Astrocyte of the hippocampus (primary cell): ENCODE results near the gene TAPT1.
"Not testable (repeated sequence)": the region's sequence is repeated elsewhere in the genome, so short reads cannot be mapped to it uniquely, and the experiment has no call there.

Source experiments
- DNase-seq: peaks from one replicate; pipeline ENCODE4 v3.0.0; 2011; ENCODE audit warnings: low read depth, low spot score

TAPT1 gene

GRCh38 chr4:16213121-16213520 lies 13.2 kb downstream of the TAPT1 start:
- DNase-seq = no peak

- DNase-seq = no peak
Measured at GRCh38 chr4:16212138-16212782, 14.0 kb downstream of the TAPT1 start.

- no peak for DNase-seq
Measured at GRCh38 chr4:16207409-16207808, 18.9 kb downstream of the TAPT1 start.

DNA sequence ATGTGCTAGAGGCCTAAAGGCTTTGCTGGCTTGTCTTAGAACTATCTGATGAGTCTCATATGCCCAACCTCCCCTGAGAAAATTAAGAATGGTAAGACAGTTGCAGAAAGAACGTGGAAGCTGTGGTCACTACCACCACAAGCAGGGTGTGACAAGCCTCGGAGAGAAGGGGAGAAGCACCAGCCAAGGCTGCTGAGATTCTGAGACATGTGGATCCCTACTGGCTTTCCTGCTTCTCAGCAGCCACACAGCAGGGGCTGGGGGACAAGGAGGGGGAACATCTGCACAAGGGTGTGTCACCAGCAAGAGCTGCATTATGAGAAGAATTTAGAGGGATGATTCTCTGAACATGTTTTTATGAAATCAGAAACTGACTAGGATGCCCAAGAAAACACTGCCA lies 19.4 kb downstream of the TAPT1 start:
- DNase-seq = no peak

GRCh38 chr4:16206301-16206700 lies 20.0 kb downstream of the TAPT1 start:
- DNase-seq = no peak

DNA sequence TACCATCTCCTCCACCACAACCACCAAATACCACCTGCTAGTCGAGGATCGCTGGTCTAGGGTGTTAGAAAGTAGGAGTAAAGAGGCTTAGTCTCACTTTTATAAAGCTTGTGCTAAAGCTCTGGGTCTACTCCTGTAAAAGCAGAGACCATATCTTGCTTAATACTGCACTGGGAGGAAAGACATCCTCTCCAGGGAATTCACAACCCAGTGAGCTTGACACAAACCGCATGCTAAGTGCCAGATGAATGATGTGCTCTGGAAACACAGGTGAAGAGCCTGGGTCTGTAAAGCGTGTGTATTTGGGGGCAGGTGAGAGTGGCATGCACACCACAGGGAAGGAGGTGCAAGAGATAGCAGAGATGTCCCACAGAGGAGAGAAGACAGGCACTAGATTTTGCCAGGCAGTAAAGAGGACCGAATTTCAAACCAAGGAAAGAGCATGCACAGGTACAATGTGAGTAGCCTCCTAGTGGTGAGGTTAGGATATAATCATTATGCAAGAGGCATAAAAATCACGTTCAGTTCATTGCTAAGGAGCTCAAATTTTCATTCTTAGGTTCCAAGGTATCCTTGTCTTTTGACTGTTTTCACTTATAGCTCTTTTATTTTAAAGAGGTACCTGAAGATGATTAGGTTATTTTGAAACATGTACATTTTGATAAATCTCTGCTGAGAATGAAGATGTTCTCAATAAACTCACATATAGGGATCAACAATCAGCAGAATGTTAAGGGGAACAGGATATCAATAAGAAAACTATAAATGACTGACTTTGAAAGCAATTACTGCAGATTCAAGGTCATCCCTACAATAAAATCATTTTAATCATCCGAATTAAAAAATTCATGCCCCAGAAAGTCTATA lies 20.7 kb downstream of the TAPT1 start:
- DNase-seq = peak; percentile 28

DNA sequence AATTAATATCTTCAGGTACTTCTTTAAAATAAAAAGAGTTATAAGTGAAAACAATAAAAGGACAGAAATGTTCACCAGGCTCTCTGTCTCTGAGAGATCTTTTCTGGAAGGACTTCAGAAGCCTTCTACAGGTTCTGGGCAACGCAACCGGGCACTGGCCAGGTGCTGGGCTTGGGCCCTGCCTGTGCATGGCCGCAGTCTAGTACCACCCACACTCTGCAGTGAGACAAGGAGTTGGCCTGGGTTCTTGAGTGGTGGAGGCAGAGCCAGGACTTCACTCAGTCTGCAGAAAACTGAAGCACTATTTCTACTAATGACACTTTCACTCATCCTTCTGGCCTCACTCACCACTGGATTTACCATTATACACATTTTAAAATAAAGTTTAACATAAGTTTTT lies 21.8 kb downstream of the TAPT1 start:
- no peak for DNase-seq

DNA sequence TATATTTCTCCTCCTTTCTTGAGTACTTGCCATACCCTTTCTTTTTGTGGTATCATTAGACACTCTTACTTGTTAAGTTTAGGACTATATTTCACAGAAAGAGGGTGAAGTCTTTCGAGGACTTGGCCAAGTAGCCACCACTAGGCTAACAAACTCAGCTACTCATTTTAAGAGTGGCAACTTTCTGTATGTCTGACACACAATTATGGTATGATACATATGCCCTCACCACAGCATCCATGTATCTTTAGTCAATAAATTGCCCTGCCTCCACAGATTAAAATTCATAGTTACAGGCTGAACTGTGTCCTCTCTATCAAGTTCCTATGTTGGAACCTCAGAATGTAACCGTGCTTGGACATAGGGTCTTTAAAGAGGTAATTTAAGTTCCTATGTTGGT lies 23.2 kb downstream of the TAPT1 start:
- no peak for DNase-seq

- DNase-seq = peak; percentile 10
Measured at GRCh38 chr4:16202598-16202997, 23.7 kb downstream of the TAPT1 start.

- DNase-seq = peak; percentile 35
Measured at GRCh38 chr4:16199093-16199492, 27.2 kb downstream of the TAPT1 start.

- DNase-seq = no peak
Measured at GRCh38 chr4:16197876-16198665, 28.2 kb downstream of the TAPT1 start.

- peak; percentile 86 for DNase-seq
Measured at GRCh38 chr4:16196482-16197393, 29.5 kb downstream of the TAPT1 start.

GRCh38 chr4:16195209-16195608 lies 31.1 kb downstream of the TAPT1 start:
- DNase-seq = peak; percentile 30

DNA sequence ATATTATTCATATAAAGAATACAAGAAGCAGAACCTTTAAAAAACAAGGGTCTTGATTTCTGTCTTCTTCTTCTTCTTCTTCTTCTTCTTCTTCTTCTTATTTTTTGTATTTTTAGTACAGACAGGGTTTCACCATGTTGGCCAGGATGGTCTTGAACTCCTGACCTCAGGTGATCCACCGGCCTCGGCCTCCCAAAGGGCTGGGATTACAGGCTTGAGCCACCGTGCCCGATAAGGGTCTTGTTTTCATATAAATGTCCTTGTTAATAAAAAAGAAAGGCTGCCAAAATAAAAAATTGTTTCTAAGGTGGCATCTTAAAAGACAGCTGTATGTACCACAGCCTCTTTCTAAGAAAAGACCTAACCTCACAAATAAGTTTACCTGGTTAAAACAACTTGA lies 31.5 kb downstream of the TAPT1 start:
- DNase-seq = not testable (repeated sequence)

GRCh38 chr4:16194214-16194613 lies 32.1 kb downstream of the TAPT1 start:
- DNase-seq = peak; percentile 85

GRCh38 chr4:16192631-16193518 lies 33.4 kb downstream of the TAPT1 start:
- DNase-seq = peak; percentile 12

DNA sequence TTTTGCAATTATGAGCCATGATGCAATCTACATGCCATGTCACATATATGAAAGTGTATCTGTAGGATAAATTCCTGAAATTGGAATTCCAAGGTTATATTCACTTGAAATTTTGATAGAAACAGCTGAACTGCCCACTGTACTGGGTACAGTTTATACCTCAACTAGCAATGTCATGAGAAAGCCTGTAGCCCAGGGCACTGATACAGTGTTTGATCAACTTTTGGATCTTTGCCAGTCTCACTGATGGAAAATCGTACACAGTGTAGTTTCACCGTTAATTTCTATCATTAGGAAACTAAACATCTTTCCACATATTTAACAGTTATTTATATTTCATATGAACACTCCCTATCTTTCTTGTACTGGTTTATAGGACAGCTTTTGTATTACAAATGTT lies 34.2 kb downstream of the TAPT1 start:
- no peak for DNase-seq

GRCh38 chr4:16187455-16187854 lies 38.8 kb downstream of the TAPT1 start:
- no peak for DNase-seq

DNA sequence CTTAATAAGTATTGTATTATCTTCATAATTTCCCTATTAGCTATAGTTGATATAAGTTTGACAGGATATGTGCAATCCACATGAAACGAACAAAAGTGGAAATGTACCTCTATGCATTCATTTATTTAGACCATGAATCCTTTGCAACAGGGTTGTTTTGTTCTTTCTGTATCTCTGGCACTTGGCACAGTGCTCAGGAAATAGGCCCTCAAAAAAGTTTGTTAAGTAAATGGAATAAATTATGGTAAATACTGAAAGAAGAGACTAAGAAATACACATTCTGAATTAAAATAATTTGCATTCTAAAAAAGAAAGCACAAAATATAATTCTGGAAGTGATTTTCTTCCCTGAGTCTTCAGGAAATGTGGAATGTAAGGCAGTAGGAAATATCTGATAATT lies 39.3 kb downstream of the TAPT1 start:
- no peak for DNase-seq

DNA sequence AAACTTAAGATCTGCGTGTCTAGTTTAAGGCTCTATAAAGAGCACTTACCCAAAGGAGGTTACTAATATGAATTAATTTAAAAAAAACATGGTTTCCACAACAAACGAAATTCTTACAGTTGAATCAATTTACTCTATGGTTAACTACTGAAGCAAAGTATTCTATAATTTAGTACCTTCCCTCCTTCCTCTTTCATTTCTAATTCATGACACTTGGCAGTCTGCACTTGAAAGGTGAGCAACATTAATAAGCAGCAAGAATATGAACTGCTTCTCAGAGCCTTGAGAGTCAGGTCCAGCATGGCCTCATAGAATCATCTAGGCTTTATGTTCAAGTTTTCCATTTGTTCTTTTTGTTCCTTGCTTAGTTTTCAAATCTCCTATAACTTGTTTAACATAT lies 42.7 kb downstream of the TAPT1 start:
- no peak for DNase-seq
